Measurements from ENCODE around the gene BBIP1. TPM values are rescaled to one million over a fixed set of nuclear protein-coding genes. Genes with fewer than 3 reads are reported as not detected.

Gene BBIP1
- total RNA-seq, 3 donors from 2014 or later (not counting 1 experiment from before 2014, with no cell fraction given), result 27.2 to 58.6 (median 27.7) TPM

GRCh38 chr10:110966146-110966545 is 47.2 kb upstream of the BBIP1 start:
- H3K27ac Mint-ChIP-seq, result no peak overlapping the region
- no peak overlapping the region for H3K4me3 Mint-ChIP-seq
- intact Hi-C loops (cut with micrococcal nuclease), result no loop called here
- H3K9me3 ChIP-seq (ENCODE audit: control insufficient read depth, insufficient read depth, low read length), result no peaks in the 10 kb centered on the region
- WGBS (ENCODE audit: insufficient coverage), result 100% methylated on average over 1 of the region's 1 CpG
- peaks cover 52 to 64% of the 10 kb centered on the region in 2 donors for H3K4me1 Mint-ChIP-seq
- H3K4me1 ChIP-seq (ENCODE audit: control insufficient read depth, insufficient read depth, low read length), result no peaks in the 10 kb centered on the region
- ATAC-seq (no peak), DNase-seq (no peak)
- H3K27me3 ChIP-seq (ENCODE audit: control insufficient read depth, insufficient read depth, low read length), result no peaks in the 10 kb centered on the region
- H3K27me3 Mint-ChIP-seq (ENCODE audit: low read depth in 2 of 2), result no peaks in the 10 kb centered on the region
- no peaks in the 10 kb centered on the region for H3K9me3 Mint-ChIP-seq
- peaks cover 7% of the 10 kb centered on the region for H3K36me3 Mint-ChIP-seq
- no peak overlapping the region for H3K4me3 ChIP-seq (ENCODE audit: low read length)
- H3K36me3 ChIP-seq (ENCODE audit: control insufficient read depth, insufficient read depth, low read length), result peaks cover 4% of the 10 kb centered on the region
- no peak for TF ChIP-seq CTCF (IDR thresholded peaks at IDR 0.05)
- no peak overlapping the region for H3K27ac ChIP-seq (ENCODE audit: low read length)

- intact Hi-C loops (cut with micrococcal nuclease), result no loop called here
- Mint-ChIP-seq H3K4me1 (peaks cover 43 to 55% of the 10 kb centered on the region in 2 donors), H3K9me3 (no peaks in the 10 kb centered on the region), H3K27ac (no peak overlapping the region), H3K27me3 (ENCODE audit: low read depth in 2 of 2) (no peaks in the 10 kb centered on the region), H3K36me3 (peaks cover 7% of the 10 kb centered on the region), H3K4me3 (no peak overlapping the region)
- no peak for TF ChIP-seq CTCF (IDR thresholded peaks at IDR 0.05)
- no peak for DNase-seq
- H3K4me3 ChIP-seq (ENCODE audit: low read length), result no peak overlapping the region
- no peaks in the 10 kb centered on the region for H3K4me1 ChIP-seq (ENCODE audit: control insufficient read depth, insufficient read depth, low read length)
- H3K27ac ChIP-seq (ENCODE audit: low read length), result no peak overlapping the region
- H3K36me3 ChIP-seq (ENCODE audit: control insufficient read depth, insufficient read depth, low read length), result peaks cover 4% of the 10 kb centered on the region
- H3K27me3 ChIP-seq (ENCODE audit: control insufficient read depth, insufficient read depth, low read length), result no peaks in the 10 kb centered on the region
- ATAC-seq, result no peak
- no peaks in the 10 kb centered on the region for H3K9me3 ChIP-seq (ENCODE audit: control insufficient read depth, insufficient read depth, low read length)
Observed at GRCh38 chr10:110965216-110965615, 46.2 kb upstream of the BBIP1 start.

- DNase-seq (no peak), ATAC-seq (no peak)
- Mint-ChIP-seq H3K4me1 (peaks cover 39 to 55% of the 10 kb centered on the region in 2 donors), H3K9me3 (no peaks in the 10 kb centered on the region), H3K36me3 (peaks cover 7% of the 10 kb centered on the region), H3K4me3 (no peak overlapping the region), H3K27ac (no peak overlapping the region), H3K27me3 (ENCODE audit: low read depth in 2 of 2) (no peaks in the 10 kb centered on the region)
- no peaks in the 10 kb centered on the region for H3K4me1 ChIP-seq (ENCODE audit: control insufficient read depth, insufficient read depth, low read length)
- H3K27me3 ChIP-seq (ENCODE audit: control insufficient read depth, insufficient read depth, low read length), result no peaks in the 10 kb centered on the region
- intact Hi-C loops (cut with micrococcal nuclease), result no loop called here
- peaks cover 4% of the 10 kb centered on the region for H3K36me3 ChIP-seq (ENCODE audit: control insufficient read depth, insufficient read depth, low read length)
- H3K4me3 ChIP-seq (ENCODE audit: low read length), result no peak overlapping the region
- no peak for TF ChIP-seq CTCF (IDR thresholded peaks at IDR 0.05)
- no peaks in the 10 kb centered on the region for H3K9me3 ChIP-seq (ENCODE audit: control insufficient read depth, insufficient read depth, low read length)
- WGBS (ENCODE audit: insufficient coverage), result 97% methylated on average over 4 of the region's 5 CpGs
- no peak overlapping the region for H3K27ac ChIP-seq (ENCODE audit: low read length)
Observed at GRCh38 chr10:110964681-110965080, 45.7 kb upstream of the BBIP1 start.

GRCh38 chr10:110963162-110963561 is 44.2 kb upstream of the BBIP1 start:
- H3K4me1 Mint-ChIP-seq, result peaks cover 42 to 57% of the 10 kb centered on the region in 2 donors
- H3K27me3 Mint-ChIP-seq (ENCODE audit: low read depth in 2 of 2), result no peaks in the 10 kb centered on the region
- no peak overlapping the region for H3K4me3 Mint-ChIP-seq
- 94% methylated on average over 1 of the region's 2 CpGs for WGBS (ENCODE audit: insufficient coverage)
- ATAC-seq, result no peak
- intact Hi-C loops (cut with micrococcal nuclease), result no loop called here
- Histone ChIP-seq H3K4me3 (ENCODE audit: low read length) (no peak overlapping the region), H3K36me3 (ENCODE audit: control insufficient read depth, insufficient read depth, low read length) (peaks cover 4% of the 10 kb centered on the region), H3K27ac (ENCODE audit: low read length) (no peak overlapping the region), H3K27me3 (ENCODE audit: control insufficient read depth, insufficient read depth, low read length) (no peaks in the 10 kb centered on the region), H3K9me3 (ENCODE audit: control insufficient read depth, insufficient read depth, low read length) (no peaks in the 10 kb centered on the region), H3K4me1 (ENCODE audit: control insufficient read depth, insufficient read depth, low read length) (no peaks in the 10 kb centered on the region)
- no peak overlapping the region for H3K27ac Mint-ChIP-seq
- H3K9me3 Mint-ChIP-seq, result no peaks in the 10 kb centered on the region
- no peak for DNase-seq
- peaks cover 7% of the 10 kb centered on the region for H3K36me3 Mint-ChIP-seq
- TF ChIP-seq CTCF (IDR thresholded peaks at IDR 0.05), result no peak
